NT2/D1 (cell line): ENCODE measurements around the gene TTC21B.

Experiments used
- DNase-seq: peaks from one replicate; pipeline ENCODE4 v3.0.0-alpha.2; 2011; ENCODE audit warnings: low read depth, low spot score
- H3K27me3 ChIP-seq: 2 replicates; pipeline ENCODE4 v1.6.0; 2011; ENCODE audit warnings: mild to moderate bottlenecking; ENCODE audit not compliant: insufficient read length, insufficient read depth
- H3K36me3 ChIP-seq: 2 replicates; pipeline ENCODE4 v1.6.1; 2011; ENCODE audit warnings: mild to moderate bottlenecking, low read length, mixed read lengths; ENCODE audit not compliant: insufficient read depth, insufficient read length
- H3K4me1 ChIP-seq: 2 replicates; pipeline ENCODE4 v1.5.1; 2011; ENCODE audit not compliant: insufficient read depth, insufficient read length
- H3K4me3 ChIP-seq: 2 replicates; pipeline ENCODE4 v1.5.1; 2011; ENCODE audit warnings: low read depth; ENCODE audit not compliant: insufficient read length
- H3K9ac ChIP-seq: 2 replicates; pipeline ENCODE4 v1.6.0; 2011; ENCODE audit warnings: low read depth; ENCODE audit not compliant: insufficient read length
- H3K9me3 ChIP-seq: 2 replicates; pipeline ENCODE4 v1.5.1; 2011; ENCODE audit warnings: mild to moderate bottlenecking, low read length; ENCODE audit not compliant: insufficient read depth
- SUZ12 ChIP-seq: IDR thresholded peaks from 2 replicates; pipeline ENCODE4 v1.6.1; 2011; ENCODE audit not compliant: insufficient read length, insufficient read depth; ENCODE audit errors: extremely low read depth
- YY1 ChIP-seq: IDR thresholded peaks from 2 replicates; pipeline ENCODE4 v1.6.1; 2011; ENCODE audit not compliant: insufficient read length, insufficient read depth
- ZNF274 ChIP-seq: IDR thresholded peaks from 2 replicates; pipeline ENCODE4 v1.6.1; 2011; ENCODE audit warnings: mild to moderate bottlenecking, low read depth, low read length

Gene TTC21B

DNA sequence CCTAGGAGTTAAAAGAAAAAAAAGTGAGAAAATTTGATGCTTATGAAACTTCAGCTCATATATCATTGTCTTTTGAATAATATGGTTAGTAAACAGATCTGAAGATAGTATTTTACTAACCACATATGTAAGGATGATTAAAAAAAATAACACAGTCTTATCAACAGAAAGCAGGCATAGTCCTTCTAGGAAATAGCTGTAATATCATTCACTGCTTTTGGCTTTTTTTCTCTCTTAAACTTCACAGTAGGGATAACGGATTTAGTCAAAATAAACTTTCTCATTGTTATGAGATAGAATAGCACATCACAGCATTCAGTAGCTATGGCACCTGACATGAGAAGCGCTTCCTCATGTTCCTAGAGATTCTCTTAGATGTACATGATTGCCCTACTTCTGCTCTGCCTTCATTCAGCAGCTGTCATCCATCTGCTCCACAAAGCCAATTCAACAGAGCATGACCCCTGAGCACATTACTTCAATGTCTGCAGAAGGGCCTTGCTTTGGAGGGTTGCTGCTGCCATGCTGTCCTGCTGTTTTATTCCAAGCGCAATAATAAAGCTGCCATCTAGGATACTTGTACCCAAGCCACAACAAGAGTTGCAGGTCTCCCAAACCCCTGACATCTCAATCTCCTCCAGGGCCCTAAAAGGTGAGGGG is 67.0 kb downstream of the TTC21B start:
- H3K4me1 ChIP-seq: no peaks in the 10 kb centered on the region
- H3K27me3 ChIP-seq: no peaks in the 10 kb centered on the region
- H3K9me3 ChIP-seq: no peaks in the 10 kb centered on the region
- DNase-seq: no peak
- TF ChIP-seq YY1: no peak
- no peak overlapping the region for H3K4me3 ChIP-seq
- no peak overlapping the region for H3K9ac ChIP-seq
- H3K36me3 ChIP-seq: peaks cover 49% of the 10 kb centered on the region

DNA sequence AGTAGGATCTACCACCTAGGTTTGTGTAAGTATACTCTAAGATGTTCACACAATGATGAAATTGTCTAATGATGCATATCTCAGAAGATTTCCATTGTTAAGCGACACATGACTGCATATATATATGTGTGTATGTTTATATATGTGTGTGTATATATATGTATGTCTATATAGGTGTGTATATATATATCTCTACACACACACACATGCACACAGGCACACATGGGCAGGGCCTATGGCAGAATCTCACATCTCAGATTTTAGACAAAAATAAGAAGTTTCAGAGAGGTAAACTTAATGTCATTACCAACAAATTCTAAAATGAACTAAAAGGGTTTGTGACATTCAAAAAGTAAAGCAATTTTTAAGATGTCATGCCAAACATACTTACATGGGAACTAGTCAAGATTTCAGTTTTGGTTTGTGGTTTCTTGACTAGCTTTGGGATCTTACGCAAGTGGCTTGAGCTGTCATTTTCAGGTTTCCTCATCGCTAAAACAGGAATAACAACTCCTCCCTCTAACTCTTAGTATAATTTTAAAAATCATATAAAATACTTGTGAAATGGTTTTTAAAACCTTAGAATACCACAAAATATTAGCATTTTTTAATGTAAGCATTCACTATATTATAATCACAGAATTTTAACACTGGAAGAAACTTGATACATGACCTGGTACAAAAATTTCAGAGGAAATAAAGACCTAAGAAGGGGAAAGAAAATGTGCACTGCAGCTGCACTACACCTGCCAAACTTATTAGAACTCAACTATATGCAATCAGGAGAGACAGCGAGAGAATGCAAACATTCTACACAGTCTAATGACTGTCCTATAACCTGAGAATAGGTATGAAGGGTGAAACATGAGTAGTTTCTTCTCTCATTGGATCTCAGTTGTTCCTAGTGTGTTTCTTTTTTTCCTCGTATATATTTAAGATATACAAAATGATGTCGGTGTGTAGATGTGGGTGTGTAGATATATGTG is 75.7 kb downstream of the TTC21B start:
- Histone ChIP-seq H3K4me3 (no peak overlapping the region), H3K36me3 (peaks cover 23% of the 10 kb centered on the region), H3K27me3 (no peaks in the 10 kb centered on the region), H3K9me3 (no peaks in the 10 kb centered on the region), H3K9ac (no peak overlapping the region), H3K4me1 (no peaks in the 10 kb centered on the region)
- no peak for DNase-seq
- TF ChIP-seq YY1 (no peak), ZNF274 (no peak), SUZ12 (no peak)

DNA sequence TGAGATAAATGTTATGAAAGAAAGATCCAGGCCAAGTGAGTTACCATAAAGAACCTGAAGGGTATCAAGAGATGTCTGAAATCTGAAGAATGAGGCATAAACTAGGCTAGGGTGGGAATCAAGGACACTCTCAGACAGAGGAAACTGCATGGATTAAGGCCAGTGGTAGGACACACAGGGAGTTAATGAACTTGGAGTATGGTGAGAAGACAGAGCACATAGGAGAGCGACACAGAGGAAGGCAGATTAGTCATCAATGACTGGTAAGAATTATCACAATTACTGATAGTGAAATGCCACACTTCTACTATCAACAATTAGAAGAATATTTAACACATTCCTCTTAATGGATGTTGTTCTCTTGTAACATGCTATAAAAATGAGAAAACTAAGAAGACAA is 76.9 kb downstream of the TTC21B start:
- no peak for DNase-seq
- no peak overlapping the region for H3K4me3 ChIP-seq
- no peaks in the 10 kb centered on the region for H3K27me3 ChIP-seq
- peaks cover 18% of the 10 kb centered on the region for H3K36me3 ChIP-seq
- TF ChIP-seq ZNF274: no peak
- TF ChIP-seq SUZ12: no peak
- TF ChIP-seq YY1: no peak
- H3K9me3 ChIP-seq: no peaks in the 10 kb centered on the region
- no peaks in the 10 kb centered on the region for H3K4me1 ChIP-seq
- H3K9ac ChIP-seq: no peak overlapping the region

DNA sequence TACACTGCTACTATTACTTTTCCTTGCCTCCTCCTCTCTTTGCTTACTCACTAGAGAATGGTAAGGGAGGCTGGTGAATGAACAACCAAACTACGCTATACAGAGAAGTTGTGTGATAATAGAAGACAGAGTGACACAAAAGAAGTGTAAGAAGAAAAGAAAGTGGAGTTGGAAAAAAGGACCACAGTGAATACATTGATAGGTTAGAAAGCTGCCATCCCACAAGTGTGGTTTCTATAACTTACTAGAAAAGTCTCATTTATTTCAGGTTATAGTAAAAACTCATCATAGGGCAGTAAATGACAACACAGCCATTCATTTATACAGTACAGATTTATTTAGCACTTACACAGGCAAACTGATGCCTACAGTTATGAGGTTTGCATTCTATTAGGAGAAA is 77.3 kb downstream of the TTC21B start:
- Histone ChIP-seq H3K9me3 (no peaks in the 10 kb centered on the region), H3K4me3 (no peak overlapping the region), H3K36me3 (peaks cover 18% of the 10 kb centered on the region), H3K27me3 (no peaks in the 10 kb centered on the region), H3K9ac (no peak overlapping the region), H3K4me1 (no peaks in the 10 kb centered on the region)
- no peak for DNase-seq
- no peak for TF ChIP-seq ZNF274
- no peak for TF ChIP-seq SUZ12
- no peak for TF ChIP-seq YY1

DNA sequence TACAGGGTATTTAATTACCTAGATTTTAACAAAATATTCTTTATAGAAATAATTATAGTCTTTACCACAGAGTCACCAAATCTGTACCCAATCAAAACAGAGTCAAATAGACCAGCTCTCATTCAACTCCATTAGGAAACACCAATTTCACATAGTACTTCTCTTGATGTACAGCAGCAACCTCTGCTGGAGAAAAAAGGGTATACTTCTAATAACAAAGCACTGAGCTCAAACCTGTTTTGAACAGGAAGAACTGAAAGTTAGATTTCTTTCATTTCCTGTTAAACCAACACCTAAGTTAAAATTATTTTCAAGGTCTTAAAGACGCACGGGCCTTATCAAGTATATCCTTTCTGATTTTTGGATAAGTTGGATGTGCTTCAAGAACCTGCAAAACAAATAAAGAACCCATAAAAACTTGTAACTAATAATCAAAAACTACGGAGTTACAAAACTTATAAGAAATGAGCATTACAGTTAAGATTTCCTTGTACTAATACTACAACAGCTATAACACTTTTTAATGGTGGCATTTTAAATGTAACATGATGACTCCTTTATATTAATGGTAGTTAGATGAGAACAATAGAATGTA is 79.0 kb downstream of the TTC21B start:
- Histone ChIP-seq H3K27me3 (no peaks in the 10 kb centered on the region), H3K4me3 (no peak overlapping the region), H3K9me3 (no peaks in the 10 kb centered on the region), H3K4me1 (no peaks in the 10 kb centered on the region), H3K36me3 (peaks cover 4% of the 10 kb centered on the region), H3K9ac (no peak overlapping the region)
- TF ChIP-seq YY1: no peak
- TF ChIP-seq SUZ12: no peak
- TF ChIP-seq ZNF274: no peak
- peak; percentile 36 for DNase-seq

DNA sequence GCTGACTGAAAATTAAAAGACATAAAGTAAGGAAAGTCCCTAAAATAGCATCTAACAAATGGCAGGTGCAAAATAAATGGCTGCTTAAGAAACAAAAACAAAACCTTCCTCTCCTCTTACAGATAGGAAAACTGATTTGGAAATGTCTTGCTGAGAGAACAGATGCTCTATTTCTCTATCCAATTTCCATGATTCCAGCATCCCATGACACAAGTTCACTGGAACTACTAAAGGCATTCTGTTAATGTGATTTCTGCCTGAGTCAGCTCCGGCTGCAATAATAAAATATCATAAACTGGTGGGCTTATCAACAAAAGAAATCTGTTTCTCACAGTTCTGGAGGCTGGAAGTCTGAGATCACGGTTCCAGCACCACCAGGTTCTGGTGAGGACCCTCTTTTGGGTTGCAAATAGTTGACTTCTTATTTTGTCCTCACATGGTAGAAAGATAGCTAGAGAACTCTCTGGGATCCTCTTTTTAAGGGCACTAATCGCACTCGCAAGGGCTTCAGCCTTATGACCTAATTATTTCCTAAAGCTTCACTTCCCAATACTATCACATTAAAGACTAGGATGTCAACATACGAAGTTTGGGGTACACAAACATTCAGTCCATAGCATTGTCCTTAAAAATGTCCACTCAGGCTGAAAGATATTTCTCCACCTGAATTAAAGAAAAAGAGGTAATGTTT is 81.3 kb downstream of the TTC21B start:
- TF ChIP-seq ZNF274: no peak
- TF ChIP-seq YY1: no peak
- no peak for TF ChIP-seq SUZ12
- Histone ChIP-seq H3K9ac (no peak overlapping the region), H3K9me3 (no peaks in the 10 kb centered on the region), H3K27me3 (no peaks in the 10 kb centered on the region), H3K4me3 (no peak overlapping the region), H3K36me3 (peaks cover under 1% of the 10 kb centered on the region), H3K4me1 (no peaks in the 10 kb centered on the region)
- DNase-seq: no peak
